ENCODE data around the gene TMEM51.

GRCh38 chr1:15122331-15122730 lies 31.2 kb upstream of the TMEM51 start:
- TF ChIP-seq CTCF (IDR thresholded peaks at IDR 0.05) (no peak), EZH2 (IDR thresholded peaks at IDR 0.05; ENCODE audit: borderline replicate concordance, insufficient read depth, low read depth, low read length, poor library complexity, severe bottlenecking) (no peak)
